Neural progenitor cell (in vitro differentiated cells): ENCODE results near the gene SMC3.

Experiments used
- CTCF ChIP-seq: fragments of 200-600 bp; sonication (generic); IDR thresholded peaks from 2 replicates; pipeline ENCODE4 v1.5.1; 2017; ENCODE audit warnings: antibody characterized with exemption, mild to moderate bottlenecking
- EZH2 ChIP-seq: fragments of 200-600 bp; sonication (generic); IDR thresholded peaks from 2 replicates; pipeline ENCODE4 v1.6.1; 2017; ENCODE audit warnings: antibody characterized with exemption, mild to moderate bottlenecking, moderate library complexity
- EZH2phosphoT487 ChIP-seq: fragments of 200-600 bp; sonication (generic); IDR thresholded peaks from 2 replicates; pipeline ENCODE4 v1.6.1; 2017; ENCODE audit warnings: antibody characterized with exemption

- no peak for TF ChIP-seq CTCF
- no peak for TF ChIP-seq EZH2
- no peak for TF ChIP-seq EZH2phosphoT487
Observed at GRCh38 chr10:110534571-110534970, 32.9 kb upstream of the SMC3 start.
